ENCODE measurements around the gene PCED1A.

The PCED1A gene

GRCh38 chr20:2874456-2874855 lies 34.0 kb upstream of the PCED1A start:
- peaks cover 4% of the 10 kb centered on the region for H3K4me1 ChIP-seq (ENCODE audit: control insufficient read depth, insufficient read depth, low read length)
- no peaks in the 10 kb centered on the region for H3K36me3 ChIP-seq (ENCODE audit: control insufficient read depth, insufficient read depth, low read length)
- peak overlapping the region; percentile 83 for H3K4me3 ChIP-seq (ENCODE audit: low read depth, low read length)
- no peak overlapping the region for H3K9ac ChIP-seq (ENCODE audit: low read depth, low read length)
- peaks cover 20% of the 10 kb centered on the region for H3K27me3 ChIP-seq (ENCODE audit: control insufficient read depth, insufficient read depth, low read length)
- no peaks in the 10 kb centered on the region for H3K9me3 ChIP-seq (ENCODE audit: control insufficient read depth, insufficient read depth, low read length)

- Histone ChIP-seq H3K9ac (ENCODE audit: low read depth, low read length) (peak overlapping the region; percentile 76), H3K27me3 (ENCODE audit: control insufficient read depth, insufficient read depth, low read length) (peaks cover 20% of the 10 kb centered on the region), H3K4me3 (ENCODE audit: low read depth, low read length) (peak overlapping the region; percentile 83), H3K9me3 (ENCODE audit: control insufficient read depth, insufficient read depth, low read length) (no peaks in the 10 kb centered on the region), H3K36me3 (ENCODE audit: control insufficient read depth, insufficient read depth, low read length) (no peaks in the 10 kb centered on the region), H3K4me1 (ENCODE audit: control insufficient read depth, insufficient read depth, low read length) (peaks cover 4% of the 10 kb centered on the region)
Measured at GRCh38 chr20:2873747-2874041, 33.2 kb upstream of the PCED1A start.

GRCh38 chr20:2873010-2873746 lies 32.7 kb upstream of the PCED1A start, which contains the start of gene PTPRA:
PTPRA (plus strand) TSS chr20:2873481; CDS start chr20:2964278, 90,797 bp downstream.
- peaks cover 4% of the 10 kb centered on the region for H3K4me1 ChIP-seq (ENCODE audit: control insufficient read depth, insufficient read depth, low read length)
- H3K36me3 ChIP-seq (ENCODE audit: control insufficient read depth, insufficient read depth, low read length), result no peaks in the 10 kb centered on the region

GRCh38 chr20:2872459-2873009 lies 32.1 kb upstream of the PCED1A start:
- no peaks in the 10 kb centered on the region for H3K36me3 ChIP-seq (ENCODE audit: control insufficient read depth, insufficient read depth, low read length)
- H3K4me3 ChIP-seq (ENCODE audit: low read depth, low read length), result peak overlapping the region; percentile 89
- no peaks in the 10 kb centered on the region for H3K9me3 ChIP-seq (ENCODE audit: control insufficient read depth, insufficient read depth, low read length)
- peak overlapping the region; percentile 74 for H3K9ac ChIP-seq (ENCODE audit: low read depth, low read length)
- peaks cover 4% of the 10 kb centered on the region for H3K4me1 ChIP-seq (ENCODE audit: control insufficient read depth, insufficient read depth, low read length)
- peaks cover 20% of the 10 kb centered on the region for H3K27me3 ChIP-seq (ENCODE audit: control insufficient read depth, insufficient read depth, low read length)

More at GRCh38 chr20:2873010-2873746, 32.7 kb upstream of the PCED1A start, which contains the start of gene PTPRA:
- Histone ChIP-seq H3K9me3 (ENCODE audit: control insufficient read depth, insufficient read depth, low read length) (no peaks in the 10 kb centered on the region), H3K9ac (ENCODE audit: low read depth, low read length) (peak within 1 kb of the TSS; percentile 76), H3K27me3 (ENCODE audit: control insufficient read depth, insufficient read depth, low read length) (peaks cover 20% of the 10 kb centered on the region), H3K4me3 (ENCODE audit: low read depth, low read length) (peak within 1 kb of the TSS; percentile 89)

GRCh38 chr20:2871661-2872458 lies 31.4 kb upstream of the PCED1A start:
- H3K4me3 ChIP-seq (ENCODE audit: low read depth, low read length), result peak overlapping the region; percentile 89
- peaks cover 20% of the 10 kb centered on the region for H3K27me3 ChIP-seq (ENCODE audit: control insufficient read depth, insufficient read depth, low read length)
- H3K4me1 ChIP-seq (ENCODE audit: control insufficient read depth, insufficient read depth, low read length), result peaks cover 4% of the 10 kb centered on the region
- no peaks in the 10 kb centered on the region for H3K36me3 ChIP-seq (ENCODE audit: control insufficient read depth, insufficient read depth, low read length)
- H3K9ac ChIP-seq (ENCODE audit: low read depth, low read length), result peak overlapping the region; percentile 74
- no peaks in the 10 kb centered on the region for H3K9me3 ChIP-seq (ENCODE audit: control insufficient read depth, insufficient read depth, low read length)

GRCh38 chr20:2871111-2871465 lies 30.6 kb upstream of the PCED1A start:
- Histone ChIP-seq H3K9ac (ENCODE audit: low read depth, low read length) (no peak overlapping the region), H3K27me3 (ENCODE audit: control insufficient read depth, insufficient read depth, low read length) (peaks cover 20% of the 10 kb centered on the region), H3K4me1 (ENCODE audit: control insufficient read depth, insufficient read depth, low read length) (peaks cover 4% of the 10 kb centered on the region), H3K9me3 (ENCODE audit: control insufficient read depth, insufficient read depth, low read length) (no peaks in the 10 kb centered on the region), H3K4me3 (ENCODE audit: low read depth, low read length) (peak overlapping the region; percentile 11), H3K36me3 (ENCODE audit: control insufficient read depth, insufficient read depth, low read length) (no peaks in the 10 kb centered on the region)

- Histone ChIP-seq H3K4me3 (ENCODE audit: low read depth, low read length) (no peak overlapping the region), H3K27me3 (ENCODE audit: control insufficient read depth, insufficient read depth, low read length) (peaks cover 20% of the 10 kb centered on the region), H3K36me3 (ENCODE audit: control insufficient read depth, insufficient read depth, low read length) (peaks cover 5% of the 10 kb centered on the region), H3K4me1 (ENCODE audit: control insufficient read depth, insufficient read depth, low read length) (no peaks in the 10 kb centered on the region), H3K9ac (ENCODE audit: low read depth, low read length) (no peak overlapping the region), H3K9me3 (ENCODE audit: control insufficient read depth, insufficient read depth, low read length) (no peaks in the 10 kb centered on the region)
Measured at GRCh38 chr20:2869381-2869780, 28.9 kb upstream of the PCED1A start.

- H3K9ac ChIP-seq (ENCODE audit: low read depth, low read length), result no peak overlapping the region
- H3K9me3 ChIP-seq (ENCODE audit: control insufficient read depth, insufficient read depth, low read length), result no peaks in the 10 kb centered on the region
Measured at GRCh38 chr20:2867081-2867864, 26.8 kb upstream of the PCED1A start.

GRCh38 chr20:2866236-2866635 lies 25.8 kb upstream of the PCED1A start:
- Histone ChIP-seq H3K4me1 (ENCODE audit: control insufficient read depth, insufficient read depth, low read length) (no peaks in the 10 kb centered on the region), H3K4me3 (ENCODE audit: low read depth, low read length) (no peak overlapping the region), H3K36me3 (ENCODE audit: control insufficient read depth, insufficient read depth, low read length) (peaks cover 6% of the 10 kb centered on the region), H3K9ac (ENCODE audit: low read depth, low read length) (no peak overlapping the region), H3K27me3 (ENCODE audit: control insufficient read depth, insufficient read depth, low read length) (peaks cover 9% of the 10 kb centered on the region), H3K9me3 (ENCODE audit: control insufficient read depth, insufficient read depth, low read length) (no peaks in the 10 kb centered on the region)

More at GRCh38 chr20:2867081-2867864, 26.8 kb upstream of the PCED1A start:
- H3K36me3 ChIP-seq (ENCODE audit: control insufficient read depth, insufficient read depth, low read length), result peaks cover 6% of the 10 kb centered on the region
- no peak overlapping the region for H3K4me3 ChIP-seq (ENCODE audit: low read depth, low read length)
- H3K27me3 ChIP-seq (ENCODE audit: control insufficient read depth, insufficient read depth, low read length), result peaks cover 17% of the 10 kb centered on the region
- no peaks in the 10 kb centered on the region for H3K4me1 ChIP-seq (ENCODE audit: control insufficient read depth, insufficient read depth, low read length)

- H3K27me3 ChIP-seq (ENCODE audit: control insufficient read depth, insufficient read depth, low read length), result peaks cover 3% of the 10 kb centered on the region
- H3K36me3 ChIP-seq (ENCODE audit: control insufficient read depth, insufficient read depth, low read length), result peaks cover 9% of the 10 kb centered on the region
- H3K4me3 ChIP-seq (ENCODE audit: low read depth, low read length), result no peak overlapping the region
- no peaks in the 10 kb centered on the region for H3K4me1 ChIP-seq (ENCODE audit: control insufficient read depth, insufficient read depth, low read length)
- no peak overlapping the region for H3K9ac ChIP-seq (ENCODE audit: low read depth, low read length)
- H3K9me3 ChIP-seq (ENCODE audit: control insufficient read depth, insufficient read depth, low read length), result no peaks in the 10 kb centered on the region
Measured at GRCh38 chr20:2865630-2866029, 25.2 kb upstream of the PCED1A start.

- Histone ChIP-seq H3K27me3 (ENCODE audit: control insufficient read depth, insufficient read depth, low read length) (no peaks in the 10 kb centered on the region), H3K36me3 (ENCODE audit: control insufficient read depth, insufficient read depth, low read length) (peaks cover 9% of the 10 kb centered on the region)
Measured at GRCh38 chr20:2865101-2865500, 24.6 kb upstream of the PCED1A start.

More at GRCh38 chr20:2865101-2865500, 24.6 kb upstream of the PCED1A start:
- H3K9ac ChIP-seq (ENCODE audit: low read depth, low read length), result no peak overlapping the region
- H3K9me3 ChIP-seq (ENCODE audit: control insufficient read depth, insufficient read depth, low read length), result no peaks in the 10 kb centered on the region
- no peaks in the 10 kb centered on the region for H3K4me1 ChIP-seq (ENCODE audit: control insufficient read depth, insufficient read depth, low read length)
- H3K4me3 ChIP-seq (ENCODE audit: low read depth, low read length), result no peak overlapping the region
